Measurements from ENCODE around the gene HCN2. TPM values are rescaled to one million over a fixed set of nuclear protein-coding genes. Genes with fewer than 3 reads are reported as not detected.

Gene HCN2
- polyA plus RNA-seq, 2 donors, result 0.65 to 1.4 TPM

DNA sequence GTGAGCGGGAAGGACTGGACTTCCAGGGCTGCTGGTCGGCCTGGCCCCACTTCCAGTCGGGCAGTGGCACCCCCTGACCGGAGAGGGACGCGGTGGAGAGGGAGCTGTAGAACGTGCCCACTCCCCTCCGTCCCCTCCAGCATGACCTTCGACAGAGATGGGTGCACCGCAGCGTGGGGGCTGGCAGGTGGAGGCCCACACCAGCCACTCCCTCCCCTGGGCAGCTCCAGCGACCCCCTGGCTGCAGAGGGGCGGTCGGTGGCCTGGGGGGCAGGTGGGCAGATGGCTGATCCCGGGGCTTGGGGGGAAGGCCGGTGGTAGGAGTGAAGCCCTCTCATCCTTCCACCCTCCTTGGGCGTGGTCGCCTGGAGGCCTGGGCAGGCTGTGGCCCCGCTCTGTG, 2.4 kb downstream of the HCN2 start:
- Histone ChIP-seq H3K27me3 (ENCODE audit: control insufficient read depth in 1 of 2, insufficient read depth in 2 of 2, low read length in 2 of 2) (peaks cover 0 to 10% of the 10 kb centered on the region in 2 donors), H3K4me1 (ENCODE audit: control insufficient read depth in 2 of 2, insufficient read depth in 2 of 2, low read length in 1 of 2) (peaks cover 0 to 6% of the 10 kb centered on the region in 2 donors), H3K27ac (ENCODE audit: low read depth in 2 of 2, low read length in 1 of 2) (no peak overlapping the region), H3K9me3 (ENCODE audit: control insufficient read depth in 2 of 2, insufficient read depth in 1 of 2, low read depth in 1 of 2, low read length in 1 of 2) (no peaks in the 10 kb centered on the region), H3K36me3 (ENCODE audit: control insufficient read depth in 2 of 2, insufficient read depth in 2 of 2, low read length in 1 of 2) (no peaks in the 10 kb centered on the region), H3K4me3 (ENCODE audit: low read depth in 1 of 2, low read length in 2 of 2) (no peak overlapping the region)
- WGBS, 2 donors, result 70 to 79% methylated on average over 12 to 19 of the region's 19 CpGs

DNA sequence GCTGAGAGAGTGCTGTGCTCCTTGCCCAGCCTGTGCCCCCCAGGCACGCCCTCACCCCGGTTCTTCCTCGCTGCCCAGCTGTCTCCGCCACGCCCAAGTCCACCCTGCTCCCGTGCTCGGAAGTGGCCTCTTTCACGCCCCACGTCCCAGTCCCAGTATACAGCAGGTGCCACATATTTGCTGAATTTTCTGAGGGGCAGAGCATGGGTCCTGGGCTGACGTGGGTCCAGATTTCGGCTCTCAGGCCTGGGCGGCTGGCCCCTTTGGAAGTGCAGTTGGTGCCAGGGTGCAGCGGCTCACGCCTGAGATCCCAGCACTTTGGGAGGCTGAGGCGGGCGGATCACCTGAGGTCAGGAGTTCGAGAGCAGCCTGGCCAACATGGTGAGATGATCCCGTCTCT, 3.4 kb downstream of the HCN2 start:
- Histone ChIP-seq H3K27me3 (ENCODE audit: control insufficient read depth in 1 of 2, insufficient read depth in 2 of 2, low read length in 2 of 2) (peaks cover 0 to 10% of the 10 kb centered on the region in 2 donors), H3K36me3 (ENCODE audit: control insufficient read depth in 2 of 2, insufficient read depth in 2 of 2, low read length in 1 of 2) (no peaks in the 10 kb centered on the region), H3K9me3 (ENCODE audit: control insufficient read depth in 2 of 2, insufficient read depth in 1 of 2, low read depth in 1 of 2, low read length in 1 of 2) (no peaks in the 10 kb centered on the region), H3K4me1 (ENCODE audit: control insufficient read depth in 2 of 2, insufficient read depth in 2 of 2, low read length in 1 of 2) (peaks cover 0 to 5% of the 10 kb centered on the region in 2 donors), H3K27ac (ENCODE audit: low read depth in 2 of 2, low read length in 1 of 2) (no peak overlapping the region), H3K4me3 (ENCODE audit: low read depth in 1 of 2, low read length in 2 of 2) (no peak overlapping the region)
- 78 to 80% methylated on average over 18 of the region's 18 CpGs for WGBS, 2 donors

DNA sequence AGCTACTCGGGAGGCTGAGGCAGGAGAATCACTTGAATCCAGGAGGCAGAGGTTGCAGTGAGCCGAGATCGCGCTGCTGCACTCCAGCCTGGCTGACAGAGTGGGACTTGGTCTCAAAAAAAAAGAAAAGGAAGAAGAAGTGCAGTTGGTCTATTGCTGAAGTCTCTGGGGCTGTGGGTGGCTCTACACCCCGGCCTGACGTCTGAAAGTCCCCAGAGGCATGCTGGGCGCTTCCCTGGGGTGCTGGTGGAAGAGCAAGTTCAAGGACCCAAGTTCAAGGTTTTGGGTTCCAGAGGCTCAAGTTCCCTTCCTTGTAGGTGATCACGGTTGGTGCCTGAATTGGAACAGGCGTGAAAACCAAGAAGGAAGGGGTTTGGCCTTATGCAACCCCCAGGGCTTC, 3.8 kb downstream of the HCN2 start:
- Histone ChIP-seq H3K4me3 (ENCODE audit: low read depth in 1 of 2, low read length in 2 of 2) (no peak overlapping the region), H3K27ac (ENCODE audit: low read depth in 2 of 2, low read length in 1 of 2) (no peak overlapping the region), H3K36me3 (ENCODE audit: control insufficient read depth in 2 of 2, insufficient read depth in 2 of 2, low read length in 1 of 2) (no peaks in the 10 kb centered on the region), H3K4me1 (ENCODE audit: control insufficient read depth in 2 of 2, insufficient read depth in 2 of 2, low read length in 1 of 2) (peaks cover 0 to 2% of the 10 kb centered on the region in 2 donors), H3K27me3 (ENCODE audit: control insufficient read depth in 1 of 2, insufficient read depth in 2 of 2, low read length in 2 of 2) (peaks cover 0 to 10% of the 10 kb centered on the region in 2 donors), H3K9me3 (ENCODE audit: control insufficient read depth in 2 of 2, insufficient read depth in 1 of 2, low read depth in 1 of 2, low read length in 1 of 2) (no peaks in the 10 kb centered on the region)
- 44 to 55% methylated on average over 9 of the region's 9 CpGs for WGBS, 2 donors

DNA sequence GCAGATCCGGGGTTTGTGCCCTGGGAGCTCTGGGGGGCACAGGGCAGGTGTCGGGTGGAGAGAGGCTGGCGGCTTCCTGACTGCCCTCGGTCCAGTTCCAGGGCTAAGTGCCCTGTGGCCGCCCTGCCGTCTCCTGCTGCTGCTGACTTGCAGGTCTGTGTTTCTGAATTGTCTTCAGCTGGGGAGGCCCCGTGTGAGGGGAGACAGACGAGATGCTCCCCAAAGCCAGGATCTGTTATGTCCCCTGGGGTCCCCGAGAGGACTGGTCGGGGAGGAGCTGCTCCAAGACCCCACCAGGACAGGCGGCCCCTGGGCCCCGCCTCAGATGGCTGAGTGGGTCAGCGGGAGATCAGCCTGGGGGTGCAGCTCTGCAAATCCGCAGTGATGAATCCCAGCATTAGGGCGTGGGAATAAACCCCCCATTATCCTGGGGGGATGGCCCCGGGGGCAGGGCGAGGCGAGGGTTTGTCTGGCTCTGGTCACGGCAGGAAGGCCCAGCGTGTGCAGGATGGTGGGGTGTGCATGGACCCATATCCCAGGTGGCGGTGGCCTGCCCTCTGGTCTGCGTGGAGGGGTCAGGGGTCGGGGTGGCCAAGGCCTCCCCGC, 4.7 kb downstream of the HCN2 start:
- Histone ChIP-seq H3K4me1 (ENCODE audit: control insufficient read depth in 2 of 2, insufficient read depth in 2 of 2, low read length in 1 of 2) (no peaks in the 10 kb centered on the region), H3K36me3 (ENCODE audit: control insufficient read depth in 2 of 2, insufficient read depth in 2 of 2, low read length in 1 of 2) (no peaks in the 10 kb centered on the region), H3K4me3 (ENCODE audit: low read depth in 1 of 2, low read length in 2 of 2) (no peak overlapping the region), H3K27me3 (ENCODE audit: control insufficient read depth in 1 of 2, insufficient read depth in 2 of 2, low read length in 2 of 2) (peaks cover 0 to 6% of the 10 kb centered on the region in 2 donors), H3K27ac (ENCODE audit: low read depth in 2 of 2, low read length in 1 of 2) (no peak overlapping the region), H3K9me3 (ENCODE audit: control insufficient read depth in 2 of 2, insufficient read depth in 1 of 2, low read depth in 1 of 2, low read length in 1 of 2) (no peaks in the 10 kb centered on the region)
- WGBS, 2 donors, result 67 to 68% methylated on average over 23 to 24 of the region's 24 CpGs

DNA sequence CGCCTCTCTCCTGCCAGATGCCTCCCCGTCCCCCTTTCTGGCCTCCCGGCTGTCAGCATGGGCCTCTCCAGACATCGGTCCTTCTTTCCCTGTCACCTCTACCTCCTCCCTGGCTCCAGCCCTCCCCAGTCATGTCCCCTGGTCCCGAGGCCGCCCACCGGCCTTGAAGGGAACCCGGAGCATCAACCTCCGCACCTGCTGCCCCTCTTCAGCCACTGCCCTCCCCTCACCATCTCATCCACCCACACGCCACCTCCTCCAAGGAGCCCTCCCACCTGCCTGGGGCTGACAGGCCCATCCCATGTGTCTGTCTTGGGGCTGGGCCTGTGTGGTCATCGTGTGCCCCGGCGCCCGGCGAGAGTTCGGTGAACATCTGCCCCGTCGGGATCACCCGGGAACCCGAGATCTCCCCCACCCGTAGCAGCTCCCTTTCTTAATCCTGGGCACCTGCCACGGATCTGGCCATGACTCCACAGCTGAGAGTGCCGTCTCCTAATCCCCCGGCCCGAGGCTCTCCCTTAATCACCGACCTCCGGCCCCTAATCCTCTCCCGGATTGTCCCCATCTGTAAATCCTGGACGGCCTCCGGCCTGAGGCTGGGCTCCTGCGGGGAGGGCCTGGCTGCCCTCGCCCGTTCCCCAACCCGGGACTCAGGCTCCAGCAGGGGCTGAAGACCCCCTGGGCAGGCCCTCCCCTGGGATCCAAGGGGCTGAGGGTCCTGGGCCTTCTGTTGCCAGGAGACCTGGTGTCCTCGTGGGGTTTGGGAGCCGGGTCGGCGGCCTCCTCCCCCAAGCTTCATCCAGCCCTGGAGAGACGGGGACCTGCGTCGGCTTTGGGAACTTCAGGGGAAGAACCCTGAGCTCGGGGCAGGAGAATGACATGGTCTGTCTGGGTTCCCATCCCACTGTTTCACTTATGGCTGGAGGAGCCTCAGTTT, 5.9 kb downstream of the HCN2 start:
- Histone ChIP-seq H3K27me3 (ENCODE audit: control insufficient read depth in 1 of 2, insufficient read depth in 2 of 2, low read length in 2 of 2) (peaks cover 0 to 6% of the 10 kb centered on the region in 2 donors), H3K9me3 (ENCODE audit: control insufficient read depth in 2 of 2, insufficient read depth in 1 of 2, low read depth in 1 of 2, low read length in 1 of 2) (no peaks in the 10 kb centered on the region), H3K4me1 (ENCODE audit: control insufficient read depth in 2 of 2, insufficient read depth in 2 of 2, low read length in 1 of 2) (no peaks in the 10 kb centered on the region), H3K4me3 (ENCODE audit: low read depth in 1 of 2, low read length in 2 of 2) (no peak overlapping the region), H3K36me3 (ENCODE audit: control insufficient read depth in 2 of 2, insufficient read depth in 2 of 2, low read length in 1 of 2) (no peaks in the 10 kb centered on the region), H3K27ac (ENCODE audit: low read depth in 2 of 2, low read length in 1 of 2) (no peak overlapping the region)
- 71 to 72% methylated on average over 42 of the region's 42 CpGs for WGBS, 2 donors

DNA sequence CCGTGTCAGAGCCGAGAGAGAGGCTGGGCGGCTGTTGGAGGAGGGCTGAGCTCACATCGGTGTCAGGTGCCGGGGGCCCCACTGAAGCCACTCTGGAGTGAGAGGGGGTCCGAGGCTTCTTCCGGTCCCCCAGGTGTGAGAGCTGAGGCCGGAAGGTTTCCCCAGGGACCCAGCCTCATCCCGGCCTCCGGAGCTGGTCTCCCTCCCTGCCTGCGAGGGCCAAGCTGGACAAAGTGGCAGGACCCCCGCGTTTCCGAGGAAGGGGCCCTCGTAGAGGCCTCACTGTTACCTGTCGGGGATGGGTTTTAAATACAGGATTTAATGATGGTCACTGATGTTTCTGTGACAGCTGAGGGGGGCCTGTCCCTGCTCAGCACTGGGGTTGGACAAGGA, 6.6 kb downstream of the HCN2 start:
- H3K9me3 ChIP-seq (ENCODE audit: control insufficient read depth in 2 of 2, insufficient read depth in 1 of 2, low read depth in 1 of 2, low read length in 1 of 2), result no peaks in the 10 kb centered on the region
- WGBS, 2 donors, result 84 to 85% methylated on average over 16 of the region's 16 CpGs
- H3K36me3 ChIP-seq (ENCODE audit: control insufficient read depth in 2 of 2, insufficient read depth in 2 of 2, low read length in 1 of 2), result no peaks in the 10 kb centered on the region
- H3K27ac ChIP-seq (ENCODE audit: low read depth in 2 of 2, low read length in 1 of 2), result no peak overlapping the region
- H3K27me3 ChIP-seq (ENCODE audit: control insufficient read depth in 1 of 2, insufficient read depth in 2 of 2, low read length in 2 of 2), result no peaks in the 10 kb centered on the region
- H3K4me3 ChIP-seq (ENCODE audit: low read depth in 1 of 2, low read length in 2 of 2), result no peak overlapping the region
- no peaks in the 10 kb centered on the region for H3K4me1 ChIP-seq (ENCODE audit: control insufficient read depth in 2 of 2, insufficient read depth in 2 of 2, low read length in 1 of 2)

DNA sequence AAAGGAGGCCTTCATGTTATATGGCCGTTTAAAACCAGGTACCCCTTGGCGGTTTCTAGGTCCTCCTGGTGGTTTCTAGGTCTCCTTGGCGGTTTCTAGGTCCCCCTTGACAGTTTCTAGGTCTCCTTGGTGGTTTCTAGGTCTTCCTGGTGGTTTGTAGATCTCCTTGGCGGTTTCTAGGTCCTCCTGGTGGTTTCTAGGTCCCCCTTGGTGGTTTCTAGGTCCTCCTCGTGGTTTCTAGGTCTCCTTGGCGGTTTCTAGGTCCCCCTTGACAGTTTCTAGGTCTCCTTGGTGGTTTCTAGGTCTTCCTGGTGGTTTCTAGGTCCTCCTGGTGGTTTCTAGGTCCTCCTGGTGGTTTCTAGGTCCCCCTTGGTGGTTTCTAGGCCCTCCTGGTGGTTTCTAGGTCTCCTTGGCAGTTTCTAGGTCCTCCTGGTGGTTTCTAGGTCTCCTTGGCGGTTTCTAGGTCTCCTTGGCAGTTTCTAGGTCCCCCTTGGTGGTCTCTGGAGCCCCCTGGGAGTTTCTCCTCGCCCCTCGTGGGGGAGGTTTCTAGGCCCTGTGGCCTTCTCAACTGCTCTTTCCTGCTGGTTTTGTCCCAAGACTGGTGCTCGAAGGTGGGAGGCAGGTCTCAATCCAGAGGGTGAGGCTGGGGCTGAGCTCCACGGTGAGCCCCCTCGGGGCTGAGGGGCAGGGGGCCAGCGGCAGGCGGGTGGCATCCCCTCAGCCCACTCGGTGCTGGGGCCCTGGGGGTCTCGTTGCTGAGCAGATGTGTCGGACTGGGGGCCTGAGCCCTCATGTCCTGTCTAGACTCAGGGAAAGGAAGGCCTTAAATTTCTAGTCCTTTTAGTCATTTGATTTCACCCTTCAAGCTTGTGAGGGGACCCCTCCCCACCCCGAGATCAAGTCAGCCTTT, 8.0 kb downstream of the HCN2 start:
- WGBS, 2 donors, result 73 to 76% methylated on average over 18 of the region's 18 CpGs
- Histone ChIP-seq H3K27me3 (ENCODE audit: control insufficient read depth in 1 of 2, insufficient read depth in 2 of 2, low read length in 2 of 2) (no peaks in the 10 kb centered on the region), H3K36me3 (ENCODE audit: control insufficient read depth in 2 of 2, insufficient read depth in 2 of 2, low read length in 1 of 2) (no peaks in the 10 kb centered on the region), H3K4me1 (ENCODE audit: control insufficient read depth in 2 of 2, insufficient read depth in 2 of 2, low read length in 1 of 2) (no peaks in the 10 kb centered on the region), H3K9me3 (ENCODE audit: control insufficient read depth in 2 of 2, insufficient read depth in 1 of 2, low read depth in 1 of 2, low read length in 1 of 2) (no peaks in the 10 kb centered on the region), H3K27ac (ENCODE audit: low read depth in 2 of 2, low read length in 1 of 2) (no peak overlapping the region), H3K4me3 (ENCODE audit: low read depth in 1 of 2, low read length in 2 of 2) (no peak overlapping the region)

DNA sequence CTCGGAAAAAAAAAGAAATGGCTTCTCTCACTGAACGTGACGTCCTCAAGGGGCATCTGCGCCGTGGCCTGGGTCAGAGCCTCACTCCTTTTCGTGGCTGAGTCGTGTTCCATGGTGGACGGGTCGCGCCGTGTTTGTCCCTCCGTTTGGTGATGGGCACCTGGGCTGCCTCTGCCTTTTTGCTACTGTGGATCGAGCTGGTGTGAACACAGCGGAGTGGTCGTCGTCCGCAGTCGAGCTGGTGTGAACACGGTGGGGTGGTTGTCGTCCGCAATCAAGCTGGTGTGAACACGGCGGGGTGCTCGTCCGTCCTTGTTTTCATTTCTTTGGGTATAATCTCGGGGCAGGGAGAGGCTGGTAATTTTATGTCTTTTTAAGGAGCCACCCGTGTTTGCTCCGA, 11.6 kb downstream of the HCN2 start:
- WGBS, 2 donors, result 87 to 91% methylated on average over 28 of the region's 28 CpGs
- H3K27me3 ChIP-seq (ENCODE audit: control insufficient read depth in 1 of 2, insufficient read depth in 2 of 2, low read length in 2 of 2), result no peaks in the 10 kb centered on the region
- no peak overlapping the region for H3K27ac ChIP-seq (ENCODE audit: low read depth in 2 of 2, low read length in 1 of 2)
- peaks cover 0 to 3% of the 10 kb centered on the region in 2 donors for H3K9me3 ChIP-seq (ENCODE audit: control insufficient read depth in 2 of 2, insufficient read depth in 1 of 2, low read depth in 1 of 2, low read length in 1 of 2)
- H3K4me3 ChIP-seq (ENCODE audit: low read depth in 1 of 2, low read length in 2 of 2), result no peak overlapping the region
- no peaks in the 10 kb centered on the region for H3K4me1 ChIP-seq (ENCODE audit: control insufficient read depth in 2 of 2, insufficient read depth in 2 of 2, low read length in 1 of 2)
- no peaks in the 10 kb centered on the region for H3K36me3 ChIP-seq (ENCODE audit: control insufficient read depth in 2 of 2, insufficient read depth in 2 of 2, low read length in 1 of 2)

DNA sequence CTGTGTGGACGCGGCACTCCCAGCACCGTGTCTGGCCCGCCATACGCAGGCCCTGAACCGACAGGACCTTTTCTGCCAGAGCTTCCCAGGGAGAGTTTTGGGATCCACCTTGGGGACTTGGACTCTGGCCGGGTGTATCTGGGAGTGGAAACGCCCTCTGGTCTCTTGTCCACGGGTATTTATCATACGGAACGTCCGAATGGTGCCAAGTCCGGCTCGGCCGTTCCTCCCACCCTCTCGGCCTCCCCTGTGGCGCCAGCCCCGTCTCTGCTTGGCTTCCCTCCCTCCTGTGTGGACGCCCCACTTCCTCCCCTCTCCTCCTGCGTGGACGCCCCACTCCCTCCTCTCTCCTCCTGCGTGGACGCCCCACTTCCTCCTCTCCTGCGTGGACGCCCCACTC, 12.1 kb downstream of the HCN2 start:
- H3K4me1 ChIP-seq (ENCODE audit: control insufficient read depth in 2 of 2, insufficient read depth in 2 of 2, low read length in 1 of 2), result no peaks in the 10 kb centered on the region
- H3K36me3 ChIP-seq (ENCODE audit: control insufficient read depth in 2 of 2, insufficient read depth in 2 of 2, low read length in 1 of 2), result no peaks in the 10 kb centered on the region
- H3K4me3 ChIP-seq (ENCODE audit: low read depth in 1 of 2, low read length in 2 of 2), result no peak overlapping the region
- WGBS, 2 donors, result 74 to 81% methylated on average over 25 of the region's 25 CpGs
- H3K27me3 ChIP-seq (ENCODE audit: control insufficient read depth in 1 of 2, insufficient read depth in 2 of 2, low read length in 2 of 2), result no peaks in the 10 kb centered on the region
- peaks cover 0 to 3% of the 10 kb centered on the region in 2 donors for H3K9me3 ChIP-seq (ENCODE audit: control insufficient read depth in 2 of 2, insufficient read depth in 1 of 2, low read depth in 1 of 2, low read length in 1 of 2)
- H3K27ac ChIP-seq (ENCODE audit: low read depth in 2 of 2, low read length in 1 of 2), result no peak overlapping the region

All from esophagus (tissue), 2 donors.